Kidney epithelial cell (primary cell): Measurements from ENCODE around the gene RDX. TPM values are rescaled to one million over a fixed set of nuclear protein-coding genes. Genes with fewer than 3 reads are reported as not detected.

Experiments
- DNase-seq: peaks from one replicate; pipeline ENCODE4 v3.0.0-alpha.2; 2010; ENCODE audit warnings: low read depth
- H3K27me3 ChIP-seq: 2 replicates; pipeline ENCODE4 v1.6.0; 2011; ENCODE audit warnings: low read length; ENCODE audit not compliant: control insufficient read depth, insufficient read depth
- H3K36me3 ChIP-seq: 2 replicates; pipeline ENCODE4 v1.5.1; 2011; ENCODE audit warnings: low read length; ENCODE audit not compliant: control insufficient read depth, insufficient read depth
- H3K4me3 ChIP-seq: 2 replicates; pipeline ENCODE4 v1.5.1; 2011; ENCODE audit warnings: low read depth, mild to moderate bottlenecking, control low read depth, low read length
- CTCF ChIP-seq: IDR thresholded peaks from 2 replicates; pipeline ENCODE4 v1.5.1; 2011; ENCODE audit warnings: mild to moderate bottlenecking, moderate library complexity, low read length, control low read depth, inconsistent platforms; ENCODE audit not compliant: insufficient read depth, poor library complexity, severe bottlenecking
- total RNA-seq: library from RNA; depleted of rRNA; stranded (reverse); fragments of >200 nt; gene quantifications from 2 replicates; pipeline ENCODE4 v1.2.3, GENCODE V29; 2015

Gene RDX
- total RNA-seq, 1 donor from 2014 or later = 46.7 TPM

GRCh38 chr11:110190885-110191284 is 105.5 kb downstream of the RDX start:
- no peaks in the 10 kb centered on the region for H3K27me3 ChIP-seq
- no peaks in the 10 kb centered on the region for H3K36me3 ChIP-seq
- no peak for DNase-seq
- no peak overlapping the region for H3K4me3 ChIP-seq
- TF ChIP-seq CTCF = no peak

- no peaks in the 10 kb centered on the region for H3K36me3 ChIP-seq
- no peak for TF ChIP-seq CTCF
- H3K27me3 ChIP-seq = no peaks in the 10 kb centered on the region
- no peak overlapping the region for H3K4me3 ChIP-seq
- no peak for DNase-seq
These were observed 108.7 kb downstream of the RDX start for GRCh38 chr11:110187731-110188130.

GRCh38 chr11:110186867-110187266 is 109.5 kb downstream of the RDX start:
- Histone ChIP-seq H3K36me3 (no peaks in the 10 kb centered on the region), H3K4me3 (no peak overlapping the region), H3K27me3 (no peaks in the 10 kb centered on the region)
- no peak for DNase-seq
- TF ChIP-seq CTCF = no peak

GRCh38 chr11:110186456-110186855 is 110.0 kb downstream of the RDX start:
- Histone ChIP-seq H3K27me3 (no peaks in the 10 kb centered on the region), H3K4me3 (no peak overlapping the region), H3K36me3 (no peaks in the 10 kb centered on the region)
- TF ChIP-seq CTCF = no peak
- no peak for DNase-seq

GRCh38 chr11:110185599-110185998 is 110.8 kb downstream of the RDX start:
- no peaks in the 10 kb centered on the region for H3K27me3 ChIP-seq
- no peaks in the 10 kb centered on the region for H3K36me3 ChIP-seq
- H3K4me3 ChIP-seq = no peak overlapping the region
- no peak for DNase-seq
- TF ChIP-seq CTCF = no peak

- DNase-seq = no peak
These were observed 111.3 kb downstream of the RDX start for GRCh38 chr11:110185121-110185591.

More at GRCh38 chr11:110185121-110185591, 111.3 kb downstream of the RDX start:
- Histone ChIP-seq H3K36me3 (no peaks in the 10 kb centered on the region), H3K27me3 (no peaks in the 10 kb centered on the region), H3K4me3 (no peak overlapping the region)
- TF ChIP-seq CTCF = no peak
